Putamen (tissue), 1 donor: ENCODE results near the gene NTRK2.

Experiments
- DNase-seq: peaks from one replicate; pipeline ENCODE4 v3.0.0-alpha.2; 2016; ENCODE audit warnings: low spot score

The NTRK2 gene

DNA sequence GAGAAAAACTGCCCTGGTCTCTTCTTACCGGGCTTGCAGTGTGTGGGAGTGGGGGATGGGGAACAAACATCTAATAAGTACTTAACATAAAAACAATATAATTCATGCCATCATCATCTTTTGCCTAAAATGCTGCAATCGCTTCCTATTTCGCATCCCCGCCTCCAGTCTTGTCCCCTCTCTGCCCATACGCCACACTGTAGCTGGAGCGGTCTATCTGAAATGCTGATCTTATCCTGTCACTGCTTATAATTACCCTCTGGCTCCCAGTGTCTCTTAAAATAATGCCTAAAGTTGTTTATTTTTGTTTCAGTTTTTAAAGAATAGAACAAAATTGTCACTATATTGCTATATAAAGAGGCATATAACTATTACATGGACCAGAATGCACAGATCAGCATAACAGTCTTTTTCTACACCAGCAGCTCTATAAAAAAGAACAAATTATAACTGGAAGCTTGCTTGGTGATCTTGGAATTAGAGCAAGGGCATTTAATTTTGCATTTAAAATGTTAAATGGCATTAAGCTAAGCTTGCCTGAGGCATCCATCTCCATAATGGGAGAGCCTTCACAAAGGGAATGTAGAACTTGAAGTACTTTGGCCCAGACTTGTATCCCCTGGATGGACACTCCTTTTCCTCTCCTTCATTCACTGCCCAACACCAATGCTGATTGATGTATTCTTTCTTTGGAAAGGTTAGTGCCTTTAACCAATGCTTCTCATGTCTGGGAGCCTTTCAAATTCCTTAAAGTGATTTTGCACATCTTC lies 12.2 kb downstream of the NTRK2 start:
- no peak for DNase-seq

DNA sequence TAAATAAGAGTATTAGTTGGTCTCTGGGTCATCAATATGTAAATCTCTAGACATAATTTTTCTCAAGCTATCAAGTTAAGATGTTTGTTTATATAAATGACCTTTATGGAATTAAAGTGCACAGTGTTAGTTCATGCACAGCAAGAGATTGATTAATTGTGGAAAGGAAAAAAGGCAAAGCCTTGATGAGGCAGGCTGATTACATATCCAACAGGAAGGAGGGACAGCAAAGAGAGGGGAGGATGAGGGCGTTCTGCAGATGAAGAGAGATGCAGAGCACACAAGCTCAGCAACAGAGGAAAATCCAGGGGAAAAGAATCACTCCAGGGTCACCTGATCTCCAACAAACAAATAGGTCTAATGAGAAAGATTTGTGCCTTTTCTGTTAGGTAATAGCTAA lies 16.5 kb downstream of the NTRK2 start:
- DNase-seq, result no peak

DNA sequence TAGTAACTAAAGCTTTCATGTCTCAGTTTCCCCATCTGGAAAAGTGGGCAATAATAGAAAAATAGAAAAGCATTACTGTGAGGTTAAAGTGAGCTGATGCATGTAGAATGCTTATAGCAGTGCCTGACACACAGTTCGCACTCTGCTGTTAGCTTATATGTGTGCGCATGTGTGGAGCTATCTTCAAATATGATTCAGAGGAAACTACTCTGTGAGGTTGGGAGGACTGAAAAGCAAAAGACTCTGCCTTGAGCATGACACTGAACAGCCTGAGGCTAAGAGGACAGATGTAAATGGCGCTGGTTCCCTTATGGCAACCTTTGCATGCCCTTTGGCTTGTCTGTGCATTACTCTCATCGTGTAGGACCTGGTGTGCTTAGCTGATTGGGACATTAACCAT lies 19.4 kb downstream of the NTRK2 start:
- DNase-seq, result no peak

DNA sequence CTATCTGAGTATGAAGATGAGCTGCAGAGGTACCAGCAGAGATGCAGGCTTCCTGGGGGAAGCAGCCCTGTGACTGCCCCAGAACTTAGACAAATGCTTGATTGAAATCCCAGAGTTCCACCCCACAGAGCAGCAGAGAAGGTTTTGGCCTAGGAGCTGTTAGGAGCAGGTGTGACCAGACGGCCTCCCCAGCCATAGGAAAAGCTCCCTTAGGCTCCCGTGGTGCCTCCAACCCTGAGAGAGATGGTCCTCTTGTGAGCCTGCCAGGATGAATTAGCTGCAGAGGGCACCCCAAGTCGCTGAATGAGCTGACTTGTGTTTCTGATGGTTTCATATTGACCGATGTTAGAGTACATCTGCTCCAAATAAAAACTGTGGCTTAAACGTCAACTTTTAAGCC lies 22.1 kb downstream of the NTRK2 start:
- DNase-seq, result no peak

DNA sequence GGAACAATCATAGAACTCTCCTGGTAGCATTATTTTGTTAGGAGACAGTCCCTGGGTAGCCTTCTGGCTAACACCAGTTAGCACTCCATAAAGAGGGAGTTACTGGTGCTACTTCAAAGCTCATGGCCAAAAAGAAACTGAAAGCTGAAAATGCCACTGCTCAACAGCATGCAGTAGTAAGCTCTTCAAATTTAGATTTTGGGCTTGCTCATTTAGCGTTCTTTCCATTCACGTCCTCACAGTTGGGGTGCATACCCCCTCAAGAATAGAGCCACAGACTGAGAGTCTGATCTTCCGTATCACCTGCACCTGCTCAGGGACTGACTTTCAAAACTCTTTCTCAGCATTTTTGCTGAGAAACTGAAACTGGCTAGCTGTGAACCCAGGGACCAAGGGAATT lies 24.7 kb downstream of the NTRK2 start:
- DNase-seq, result no peak

DNA sequence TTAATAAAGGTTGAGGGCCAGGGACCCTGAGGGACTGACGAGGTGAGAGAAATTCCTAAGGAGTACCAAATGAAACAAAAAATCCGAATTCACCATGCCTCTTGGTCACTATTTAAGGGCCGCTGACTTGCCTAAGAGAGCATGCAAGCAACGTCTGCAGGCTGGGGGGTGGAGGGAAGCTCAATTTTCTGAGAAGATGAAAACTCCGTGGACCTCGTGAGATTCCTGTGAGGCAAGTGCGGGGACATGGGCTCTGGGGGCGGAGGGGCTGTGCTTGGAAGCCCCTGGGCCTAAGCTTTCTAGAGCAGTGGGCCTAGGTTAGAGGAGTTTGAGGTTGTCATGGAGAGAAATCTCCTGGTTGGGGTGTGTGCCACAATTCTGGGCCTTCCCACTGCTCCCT lies 27.5 kb downstream of the NTRK2 start:
- DNase-seq, result no peak

DNA sequence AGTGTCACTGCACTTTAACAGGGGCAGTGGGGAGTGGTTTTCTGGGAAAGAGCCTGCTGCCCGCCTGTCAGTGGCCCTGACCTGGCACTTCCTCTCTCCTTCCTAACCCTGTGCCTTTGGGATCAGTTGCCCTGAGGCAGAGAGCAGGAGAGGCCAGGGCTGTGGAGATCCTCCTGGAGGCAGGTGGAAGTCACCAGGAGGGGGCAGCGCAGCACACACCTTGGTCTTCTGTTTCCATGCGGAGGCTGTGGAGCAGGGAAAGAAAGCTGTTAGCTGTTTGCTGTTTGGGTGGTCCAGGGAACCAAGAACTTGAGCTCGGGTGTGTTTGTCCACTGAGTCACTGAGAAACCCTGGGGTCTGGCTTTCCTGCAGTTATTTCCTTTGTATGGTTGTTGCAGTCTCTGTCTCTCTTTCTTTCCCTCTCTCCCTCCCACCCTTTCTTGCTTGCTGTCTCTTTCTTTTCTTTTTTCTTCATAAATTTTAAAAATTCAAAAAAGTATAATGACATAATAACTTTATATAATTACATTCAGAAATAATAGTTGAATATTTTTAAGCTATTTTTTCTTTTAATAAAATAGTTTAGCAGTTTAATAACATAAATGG lies 28.1 kb downstream of the NTRK2 start:
- DNase-seq, result no peak

DNA sequence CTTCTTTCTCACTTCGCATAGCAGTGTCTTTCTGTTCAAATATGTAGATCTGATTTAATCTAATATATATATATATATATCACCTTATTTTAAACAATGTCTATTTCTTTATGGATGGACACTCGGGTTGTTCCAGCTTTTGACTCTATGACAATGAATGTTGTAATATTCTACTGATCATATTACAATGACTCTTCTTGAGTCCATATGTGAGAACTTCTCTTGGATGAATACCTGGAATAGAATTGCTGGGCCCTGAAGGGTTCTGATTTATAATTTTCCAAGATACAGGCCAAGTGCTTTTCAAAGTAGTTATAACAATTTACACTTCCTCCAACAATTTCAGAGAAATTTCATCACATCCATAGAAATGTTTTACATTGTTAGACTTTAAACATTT lies 28.8 kb downstream of the NTRK2 start:
- DNase-seq, result no peak

DNA sequence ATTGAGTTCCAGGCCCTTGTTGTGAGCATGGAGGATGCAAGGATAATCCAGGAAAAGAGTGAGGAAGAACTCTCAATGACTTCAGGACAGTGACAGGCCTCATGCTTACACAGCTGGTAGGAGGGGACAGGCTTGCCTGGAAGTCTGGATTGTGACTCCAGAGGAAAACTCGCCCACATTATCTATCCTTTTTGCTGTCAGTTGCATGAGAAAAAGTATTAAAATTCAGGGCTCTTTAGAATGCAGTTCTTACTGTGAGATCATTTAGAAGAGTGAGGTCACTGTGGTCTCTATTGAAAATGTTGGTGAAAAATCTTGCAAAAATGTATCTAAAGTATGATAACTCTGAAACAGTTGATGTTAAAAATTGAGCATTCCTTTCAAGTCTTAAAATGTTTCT lies 30.5 kb downstream of the NTRK2 start:
- DNase-seq, result no peak

DNA sequence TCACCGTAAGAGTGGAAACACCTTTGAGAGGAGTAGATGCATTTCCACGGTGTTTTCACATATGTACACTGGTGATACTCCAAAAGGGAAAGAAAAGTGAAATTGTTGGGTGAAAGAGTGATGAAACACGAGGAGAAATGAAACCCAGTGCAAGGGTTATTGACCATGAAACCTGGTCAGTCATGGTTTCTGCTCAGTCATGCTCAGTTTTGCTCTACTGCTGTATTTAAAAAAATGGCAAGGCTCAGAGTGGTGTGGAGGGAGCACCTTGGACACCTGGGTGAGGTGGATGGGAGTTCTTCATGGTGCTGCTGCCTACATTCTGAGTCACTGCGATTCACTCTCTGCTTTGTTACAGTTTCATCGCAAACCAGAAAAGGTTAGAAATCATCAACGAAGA lies 32.3 kb downstream of the NTRK2 start:
- DNase-seq, result no peak

DNA sequence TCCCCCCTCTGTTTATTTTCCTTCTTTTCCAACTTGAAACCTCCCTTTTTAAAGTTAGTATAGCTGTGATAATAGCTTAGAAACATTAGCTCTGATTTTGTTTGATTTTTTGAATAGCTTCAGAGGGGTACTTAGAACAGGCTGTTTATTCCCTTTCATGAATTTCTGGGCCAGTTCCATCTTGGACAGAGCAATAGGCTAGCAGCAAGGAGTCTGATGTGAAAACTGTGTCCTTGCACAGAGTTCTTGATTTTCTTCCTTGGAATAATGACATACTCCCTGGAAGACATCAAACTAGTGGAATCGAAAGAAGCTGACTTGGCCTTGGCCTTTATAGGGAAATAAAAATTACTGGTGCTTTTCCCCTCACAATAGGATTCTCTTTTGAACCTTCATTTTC lies 32.9 kb downstream of the NTRK2 start:
- peak; percentile 72 for DNase-seq

DNA sequence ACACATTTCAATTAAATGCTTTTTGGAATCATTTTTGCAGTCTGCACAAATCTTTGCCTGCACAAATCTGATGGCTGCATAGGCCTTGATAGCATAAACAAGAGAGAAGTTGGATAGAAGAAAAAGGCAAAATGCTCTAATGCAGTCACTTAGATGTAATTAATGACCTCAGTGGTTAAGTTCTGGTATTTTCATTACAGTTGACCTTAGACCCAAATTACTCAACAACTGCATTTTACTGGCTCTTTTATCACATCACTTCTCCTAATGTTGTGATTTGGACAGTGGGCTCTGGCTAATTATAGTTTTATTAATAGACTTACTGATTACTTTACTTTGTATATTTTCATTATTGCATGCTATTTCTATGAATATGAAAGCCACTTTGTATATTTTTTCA lies 34.3 kb downstream of the NTRK2 start:
- no peak for DNase-seq

DNA sequence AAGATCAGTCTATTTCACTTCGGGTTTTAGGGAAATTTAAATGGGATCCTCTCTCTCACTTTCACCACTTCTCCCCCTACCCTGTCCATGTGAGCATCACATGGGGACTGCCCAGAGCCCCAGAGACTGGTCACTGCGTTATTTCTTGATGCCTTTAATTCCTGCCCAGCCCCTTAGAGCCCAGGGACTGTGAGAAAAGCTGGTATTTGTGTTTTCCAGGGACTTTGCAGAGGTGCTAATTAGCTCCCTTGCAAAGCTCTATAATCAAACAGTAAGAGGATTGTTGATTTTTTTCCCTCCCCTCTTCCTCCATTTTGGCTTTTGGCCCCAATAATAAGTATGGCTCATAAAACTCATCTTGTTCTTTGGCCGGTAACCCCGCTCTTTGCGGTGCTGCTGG lies 35.6 kb downstream of the NTRK2 start:
- peak; percentile 55 for DNase-seq

DNA sequence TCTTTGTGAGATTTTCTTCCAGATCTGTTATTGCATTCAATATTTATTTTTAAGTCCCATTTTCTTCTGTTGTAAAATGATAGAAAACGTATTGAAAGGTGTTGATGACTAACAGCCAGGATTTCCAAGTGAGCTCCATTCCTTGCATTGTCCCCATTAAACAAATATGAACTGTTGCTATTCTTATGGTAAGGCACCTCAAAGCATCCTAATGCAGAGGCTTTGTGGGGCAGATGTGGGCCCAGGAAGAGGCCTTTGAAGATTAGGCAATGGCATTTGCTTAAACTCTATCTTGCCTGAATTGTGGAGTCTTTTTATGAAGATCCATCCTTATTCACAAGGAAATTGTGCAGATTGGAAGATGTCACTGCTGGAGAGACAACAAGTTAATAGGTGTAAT lies 38.9 kb downstream of the NTRK2 start:
- no peak for DNase-seq

DNA sequence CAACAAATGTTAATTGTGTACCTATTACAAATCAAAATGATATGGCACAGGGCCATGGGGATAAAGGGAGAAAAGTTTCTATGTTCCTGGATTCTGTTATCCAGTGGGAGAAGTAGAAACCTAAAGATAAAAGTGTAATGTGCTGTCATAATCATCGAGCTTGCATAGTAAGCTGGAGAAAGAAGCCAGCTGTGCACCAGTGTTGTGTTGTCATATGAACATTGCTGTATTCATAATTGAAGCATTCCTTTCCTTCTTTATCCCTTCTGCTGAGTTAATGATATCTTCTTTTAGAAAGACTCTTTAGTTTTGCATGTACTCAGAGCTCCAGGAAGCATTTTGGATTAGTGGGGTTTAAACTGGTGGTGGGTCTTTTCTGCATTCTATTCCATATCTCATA lies 39.5 kb downstream of the NTRK2 start:
- no peak for DNase-seq

DNA sequence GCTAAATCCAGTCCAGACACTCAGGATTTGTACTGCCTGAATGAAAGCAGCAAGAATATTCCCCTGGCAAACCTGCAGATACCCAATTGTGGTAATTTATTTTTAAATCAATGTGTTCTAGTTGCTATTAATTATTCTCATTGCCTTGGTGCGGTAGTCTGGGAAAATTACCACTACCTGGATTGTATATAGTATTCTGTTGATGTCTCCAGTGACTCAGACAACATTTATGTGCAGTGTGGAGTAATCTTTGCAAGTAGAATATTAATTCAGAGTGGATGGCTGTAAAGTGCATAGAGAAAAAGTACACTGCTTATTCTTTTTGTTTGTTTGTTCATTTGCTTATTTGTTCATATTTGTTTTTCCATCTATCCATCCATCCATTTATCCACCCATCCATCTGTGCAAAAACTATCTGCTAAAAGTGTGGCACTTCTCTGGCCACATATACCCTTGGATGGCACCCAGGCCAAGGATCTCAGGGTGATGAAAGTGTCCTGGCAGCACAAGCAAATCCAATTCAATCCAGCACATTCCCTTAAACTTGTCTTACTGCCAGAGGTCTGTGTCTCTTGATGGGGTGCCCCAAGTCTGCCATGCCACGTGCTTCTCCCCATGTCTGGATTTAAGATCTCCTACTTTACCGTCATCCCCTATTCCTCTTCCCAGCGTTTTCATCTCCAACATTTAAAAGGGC lies 41.3 kb downstream of the NTRK2 start:
- DNase-seq, result no peak

DNA sequence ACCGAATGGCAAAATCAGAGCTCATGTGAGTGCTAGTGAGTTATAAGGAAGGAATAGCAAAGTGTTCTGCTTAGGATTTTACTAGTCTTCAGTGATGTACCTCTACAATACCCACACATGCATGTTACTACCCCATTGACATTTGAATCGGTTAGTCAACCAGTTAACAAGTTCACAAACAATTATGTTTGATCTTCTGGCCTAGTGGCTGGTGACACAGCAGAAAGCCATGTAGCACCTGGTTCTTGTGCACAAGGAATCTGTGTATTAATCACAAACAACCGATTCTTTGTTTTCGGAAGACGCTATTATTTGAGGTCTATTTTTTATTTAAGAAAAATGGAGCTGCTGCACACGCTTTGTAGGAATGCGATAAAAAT lies 41.9 kb downstream of the NTRK2 start:
- no peak for DNase-seq

DNA sequence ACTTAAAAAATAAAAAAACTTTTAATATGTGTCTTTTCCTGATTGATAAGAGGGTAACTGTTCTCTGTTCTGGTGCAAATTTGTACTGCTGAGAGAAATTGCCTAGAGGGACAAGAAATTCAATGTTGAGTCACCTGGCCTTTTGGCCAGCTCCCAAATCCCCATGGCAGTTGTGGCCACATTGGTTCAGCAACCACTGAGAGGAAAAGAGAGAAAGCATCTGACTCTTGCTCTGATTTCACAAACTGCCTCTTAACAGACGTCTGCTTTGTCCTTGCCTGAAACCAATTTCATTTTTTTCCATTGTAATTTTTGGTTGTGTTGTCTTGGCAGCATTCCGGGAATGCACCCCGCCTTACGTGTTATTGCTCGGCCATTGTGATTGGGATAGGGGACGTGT lies 42.4 kb downstream of the NTRK2 start:
- DNase-seq, result no peak

DNA sequence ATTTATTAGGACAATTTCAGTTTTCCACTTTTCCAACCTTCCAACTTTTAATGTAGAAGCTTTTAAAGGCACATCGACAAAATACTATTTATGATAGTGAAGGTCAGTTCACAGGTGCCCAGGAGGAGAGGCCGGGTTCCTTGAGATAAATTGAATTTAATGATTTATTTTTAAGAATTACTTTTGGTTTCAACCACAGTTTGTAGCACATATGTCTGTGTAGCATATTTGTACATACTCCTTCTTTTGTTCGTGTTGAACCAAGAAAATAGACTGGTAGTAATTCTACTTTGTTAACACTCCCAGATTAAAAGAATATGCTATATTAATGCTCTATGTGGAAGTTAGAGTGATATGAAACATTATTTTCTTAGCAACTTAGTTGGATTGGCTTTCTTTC lies 46.7 kb downstream of the NTRK2 start:
- no peak for DNase-seq

DNA sequence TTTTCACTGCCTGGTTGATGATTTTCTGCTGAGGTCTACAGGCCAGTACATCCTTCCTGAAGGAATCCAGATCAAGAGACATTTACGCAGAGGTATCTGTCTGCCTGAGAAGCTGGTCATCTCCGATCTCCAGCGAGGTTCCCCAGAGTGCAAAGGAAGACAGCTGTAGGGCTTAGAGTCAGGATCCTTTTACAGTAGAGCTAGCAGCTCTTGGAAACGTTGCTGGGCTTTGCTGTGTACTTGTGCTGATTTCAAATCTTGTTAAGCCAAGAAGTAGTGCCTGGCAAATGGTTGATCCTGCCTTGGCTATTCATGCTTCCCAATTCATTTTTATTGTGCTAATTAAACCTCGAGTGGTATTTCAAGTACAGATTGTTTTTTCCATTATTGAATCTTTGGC lies 48.9 kb downstream of the NTRK2 start:
- no peak for DNase-seq

DNA sequence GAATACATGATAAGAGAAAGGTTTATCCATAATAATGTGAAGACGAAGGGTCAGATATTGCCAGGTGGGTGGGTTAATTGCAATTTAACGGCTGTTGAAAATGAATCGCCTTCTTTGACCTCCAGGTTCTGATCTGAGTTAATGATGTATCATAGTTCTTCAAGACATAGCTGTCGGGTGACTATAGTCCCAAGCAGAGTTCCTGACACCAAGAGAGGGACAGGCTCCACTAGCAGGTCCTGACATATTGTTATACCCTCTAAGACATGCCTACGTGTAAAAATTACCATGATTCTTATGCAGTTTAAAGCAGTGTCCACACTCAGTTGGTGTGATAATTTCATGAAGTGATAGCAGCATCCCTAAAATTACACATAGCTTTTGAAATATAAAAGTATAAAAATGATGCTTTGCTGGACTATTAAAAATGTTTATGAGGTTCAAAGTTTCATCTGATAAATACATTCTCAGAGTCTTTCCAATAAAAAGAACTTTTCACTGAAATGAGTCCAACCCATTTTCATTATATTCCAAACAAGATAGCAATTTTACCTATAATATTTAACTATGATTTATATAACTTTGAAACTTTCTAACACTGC lies 53.0 kb downstream of the NTRK2 start:
- no peak for DNase-seq

DNA sequence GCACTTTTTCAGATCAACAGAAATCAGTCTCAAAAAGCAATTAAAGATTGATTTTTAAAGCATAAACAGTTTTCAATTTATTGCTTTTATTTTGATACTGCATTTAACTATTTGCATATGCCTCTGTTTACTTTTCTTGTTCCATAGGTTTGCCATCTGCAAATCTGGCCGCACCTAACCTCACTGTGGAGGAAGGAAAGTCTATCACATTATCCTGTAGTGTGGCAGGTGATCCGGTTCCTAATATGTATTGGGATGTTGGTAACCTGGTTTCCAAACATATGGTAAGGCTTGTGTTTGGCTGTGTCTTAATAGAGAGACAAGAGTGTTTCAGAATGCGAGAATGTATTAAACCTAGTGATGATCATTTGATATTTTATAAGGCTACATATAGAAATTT lies 53.9 kb downstream of the NTRK2 start:
- no peak for DNase-seq

DNA sequence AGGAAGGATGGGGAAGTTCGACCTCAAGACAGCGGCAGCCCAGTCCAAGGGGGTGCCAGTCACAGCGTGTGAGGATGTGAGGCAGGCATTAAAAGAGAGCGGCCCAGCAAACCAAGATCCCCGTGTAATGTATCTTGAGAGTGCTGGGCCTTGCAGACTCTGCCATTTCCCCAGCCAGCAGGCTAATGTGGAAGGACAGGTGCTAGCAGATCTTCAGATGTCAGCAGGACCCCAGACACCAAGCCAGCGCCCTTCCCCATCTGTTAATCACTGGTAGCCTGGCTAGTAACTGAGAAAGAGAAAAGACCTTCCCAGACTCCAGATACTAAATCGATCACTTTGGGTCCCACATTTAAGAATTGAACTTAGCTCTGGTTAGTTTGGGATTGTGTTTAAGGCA lies 62.2 kb downstream of the NTRK2 start:
- DNase-seq, result no peak
